SIG-M5 treated with dmso at 0.1 percent for 504 hours (cell line): ENCODE results near the gene CENPT.

ENCODE experiments used
- DNase-seq: peaks from one replicate; lab custom pipeline; 2025; ENCODE audit not compliant: unreplicated experiment; lab: John Stamatoyannopoulos, UW

Gene CENPT

GRCh38 chr16:67847064-67847861, at the start of gene CENPT:
Gene CENPT, minus strand, starts transcription at chr16:67847693. Its CDS starts 13,834 bp downstream, at chr16:67833859.
- DNase-seq = peak; percentile 37

- DNase-seq = no peak
Observed at GRCh38 chr16:67897231-67897630, 49.7 kb upstream of the CENPT start.

GRCh38 chr16:67893743-67894399, 46.4 kb upstream of the CENPT start:
- DNase-seq = no peak

- DNase-seq = peak; percentile 96
Observed at GRCh38 chr16:67892899-67893742, 45.6 kb upstream of the CENPT start, which contains the start of gene PSKH1. Gene PSKH1, plus strand, starts transcription at chr16:67893254. Its CDS starts 15,496 bp downstream, at chr16:67908750.

- DNase-seq = no peak
Observed at GRCh38 chr16:67892375-67892774, 44.9 kb upstream of the CENPT start.

GRCh38 chr16:67888331-67888730, 40.8 kb upstream of the CENPT start:
- DNase-seq = no peak

GRCh38 chr16:67886387-67886786, 38.9 kb upstream of the CENPT start:
- no peak for DNase-seq

GRCh38 chr16:67885976-67886375, 38.5 kb upstream of the CENPT start:
- no peak for DNase-seq

- no peak for DNase-seq
Observed at GRCh38 chr16:67885545-67885944, 38.1 kb upstream of the CENPT start.

- no peak for DNase-seq
Observed at GRCh38 chr16:67884684-67885083, 37.2 kb upstream of the CENPT start, which contains the start of gene NRN1L. Gene NRN1L, plus strand, starts transcription at chr16:67884885. Its CDS starts 19 bp downstream, at chr16:67884904.

- peak; percentile 18 for DNase-seq
Observed at GRCh38 chr16:67883872-67884261, 36.4 kb upstream of the CENPT start.

GRCh38 chr16:67883146-67883871, 35.8 kb upstream of the CENPT start:
- no peak for DNase-seq

- DNase-seq = no peak
Observed at GRCh38 chr16:67882374-67883145, 35.1 kb upstream of the CENPT start.

- DNase-seq = no peak
Observed at GRCh38 chr16:67881621-67882161, 34.2 kb upstream of the CENPT start.

GRCh38 chr16:67880584-67880983, 33.1 kb upstream of the CENPT start:
- no peak for DNase-seq

GRCh38 chr16:67879936-67880335, 32.4 kb upstream of the CENPT start:
- no peak for DNase-seq

GRCh38 chr16:67879462-67879861, 32.0 kb upstream of the CENPT start:
- no peak for DNase-seq

- no peak for DNase-seq
Observed at GRCh38 chr16:67878846-67879245, 31.4 kb upstream of the CENPT start.

- no peak for DNase-seq
Observed at GRCh38 chr16:67878232-67878631, 30.7 kb upstream of the CENPT start.

GRCh38 chr16:67877064-67877463, 29.6 kb upstream of the CENPT start:
- no peak for DNase-seq
